HepG2 (cell line): ENCODE results near the gene NSMF. TPM values are rescaled to one million over a fixed set of nuclear protein-coding genes. Genes with fewer than 3 reads are reported as not detected.

Source experiments
- AGO1 ChIP-seq: fragments of 200-400 bp; formaldehyde crosslinking; IDR thresholded peaks from 2 replicates; pipeline ENCODE4 v1.6.1; 2017; ENCODE audit warnings: mild to moderate bottlenecking, low read depth, low read length, moderate library complexity; ENCODE audit not compliant: poor library complexity, severe bottlenecking
- ATAD3A ChIP-seq: sonication (generic); formaldehyde crosslinking; IDR thresholded peaks from 2 replicates; pipeline ENCODE4 v1.4.0; 2020; ENCODE audit warnings: missing genetic modification reagents
- EP300 ChIP-seq, 3 experiments: sonication (generic) in 1 of 3; formaldehyde crosslinking in 1 of 3; IDR thresholded peaks; 2 replicates each; pipeline versions ENCODE4 v1.5.1 to v1.6.1; 2011 to 2020; ENCODE audit warnings: low read depth in 2 of 3, low read length in 2 of 3, borderline replicate concordance in 1 of 3, improper control_type of control experiment in 1 of 3, mild to moderate bottlenecking in 1 of 3, missing genetic modification reagents in 1 of 3, moderate library complexity in 1 of 3
- FOXM1 ChIP-seq: sonication (generic); formaldehyde crosslinking; IDR thresholded peaks from 2 replicates; pipeline ENCODE4 v1.5.0; 2020; ENCODE audit warnings: missing genetic modification reagents
- KDM2A ChIP-seq: sonication (generic); formaldehyde crosslinking; IDR thresholded peaks from 2 replicates; pipeline ENCODE4 v1.4.0; 2020; ENCODE audit warnings: low read depth, missing genetic modification reagents, borderline replicate concordance
- MYC ChIP-seq: sonication (generic); formaldehyde crosslinking; IDR thresholded peaks from 2 replicates; pipeline ENCODE4 v1.9.0; 2021; ENCODE audit warnings: missing genetic modification reagents, borderline replicate concordance
- MYNN ChIP-seq: sonication (generic); formaldehyde crosslinking; IDR thresholded peaks from 2 replicates; pipeline ENCODE4 v1.4.0; 2020; ENCODE audit warnings: mild to moderate bottlenecking, low read depth, missing genetic modification reagents
- RELA ChIP-seq: sonication (generic); formaldehyde crosslinking; IDR thresholded peaks from 2 replicates; pipeline ENCODE4 v1.4.0; 2020; ENCODE audit warnings: missing genetic modification reagents
- SOX13 ChIP-seq, 3 experiments: fragments of 450-650 bp in 1 of 3; sonication (generic) in 1 of 3; formaldehyde crosslinking in 1 of 3; IDR thresholded peaks in 2 of 3; conservative IDR thresholded peaks in 1 of 3; 2 replicates each; pipeline versions ENCODE4 v1.5.0 to v1.6.1; 2016 to 2020; ENCODE audit warnings: antibody characterized with exemption in 1 of 3, mild to moderate bottlenecking in 1 of 3, missing compliant biosample characterization in 1 of 3, missing genetic modification reagents in 1 of 3, moderate library complexity in 1 of 3
- SUZ12 ChIP-seq: fragments of 150-350 bp; IDR thresholded peaks from 2 replicates; pipeline ENCODE4 v1.6.1; 2014; ENCODE audit warnings: low read depth, low read length
- ZBTB1 ChIP-seq: sonication (generic); formaldehyde crosslinking; IDR thresholded peaks from 2 replicates; pipeline ENCODE4 v1.4.0; 2020; ENCODE audit warnings: missing genetic modification reagents, borderline replicate concordance
- ZMYM3 ChIP-seq: sonication (generic); formaldehyde crosslinking; IDR thresholded peaks from 2 replicates; pipeline ENCODE4 v1.5.1; 2020; ENCODE audit warnings: mild to moderate bottlenecking, missing genetic modification reagents
- ZNF205 ChIP-seq: IDR thresholded peaks from 2 replicates; pipeline ENCODE4 v1.6.1; 2018; ENCODE audit warnings: missing biosample characterization, missing genetic modification reagents
- ZNF510 ChIP-seq: sonication (generic); formaldehyde crosslinking; IDR thresholded peaks from 2 replicates; pipeline ENCODE4 v1.4.0; 2020; ENCODE audit warnings: low read depth, mild to moderate bottlenecking, missing genetic modification reagents
- ZNF563 ChIP-seq: sonication (generic); formaldehyde crosslinking; IDR thresholded peaks from 2 replicates; pipeline ENCODE4 v1.8.0; 2022; ENCODE audit warnings: mild to moderate bottlenecking, moderate library complexity, missing genetic modification reagents
- ZNF746 ChIP-seq: sonication (generic); formaldehyde crosslinking; IDR thresholded peaks from 2 replicates; pipeline ENCODE4 v1.8.0; 2022; ENCODE audit warnings: mild to moderate bottlenecking, missing genetic modification reagents
- polyA plus RNA-seq, 8 experiments: library from polyadenylated mRNA; depleted of rRNA in 3 of 8; stranded (reverse) in 7 of 8; unstranded in 1 of 8; fragments of >200 nt; fragmentation: Illumina TruSeq in 4 of 8; extraction: Trizol in 4 of 8; gene quantifications; 2 replicates each; pipeline versions ENCODE4 v1.2.1 to v1.2.3, GENCODE V29; 2011 to 2016; ENCODE audit warnings: low read depth in 4 of 8, missing spikeins in 1 of 8, mixed read lengths in 1 of 8; ENCODE audit not compliant: insufficient read depth in 1 of 8
- total RNA-seq, 5 experiments: library from RNA; depleted of rRNA; stranded (reverse); fragments of >200 nt; fragmentation: Illumina TruSeq; extraction: Trizol; gene quantifications; 2 replicates each; pipeline ENCODE4 v1.2.3, GENCODE V29; 2016; ENCODE audit warnings: low read depth in 1 of 5
- TF ChIP-seq, protein P1 (sequence below): IDR thresholded peaks from 2 replicates; pipeline ENCODE4 v1.6.1; 2016; ENCODE audit warnings: low read depth, borderline replicate concordance
- TF ChIP-seq, protein P2 (sequence below): sonication (generic); formaldehyde crosslinking; IDR thresholded peaks from 2 replicates; pipeline ENCODE4 v1.8.0; 2022; ENCODE audit warnings: missing genetic modification reagents, mild to moderate bottlenecking, moderate library complexity, borderline replicate concordance
- TF ChIP-seq, protein P3 (sequence below): sonication (generic); formaldehyde crosslinking; IDR thresholded peaks from 2 replicates; pipeline ENCODE4 v1.8.1; 2023; ENCODE audit warnings: mild to moderate bottlenecking, missing genetic modification reagents
- TF ChIP-seq, protein P4 (sequence below): sonication (generic); formaldehyde crosslinking; IDR thresholded peaks from 2 replicates; pipeline ENCODE4 v1.4.0; 2020; ENCODE audit warnings: missing genetic modification reagents, borderline replicate concordance
- TF ChIP-seq, protein P5 (sequence below): IDR thresholded peaks from 2 replicates; pipeline ENCODE4 v1.6.1; 2012; ENCODE audit warnings: low read depth, low read length, improper control_type of control experiment

The NSMF gene
- total and polyA plus RNA-seq, 2 of the 13 experiments (the other 11 are each of a cell fraction or from before 2014, with no cell fraction given) = 44.3 to 183 TPM

DNA sequence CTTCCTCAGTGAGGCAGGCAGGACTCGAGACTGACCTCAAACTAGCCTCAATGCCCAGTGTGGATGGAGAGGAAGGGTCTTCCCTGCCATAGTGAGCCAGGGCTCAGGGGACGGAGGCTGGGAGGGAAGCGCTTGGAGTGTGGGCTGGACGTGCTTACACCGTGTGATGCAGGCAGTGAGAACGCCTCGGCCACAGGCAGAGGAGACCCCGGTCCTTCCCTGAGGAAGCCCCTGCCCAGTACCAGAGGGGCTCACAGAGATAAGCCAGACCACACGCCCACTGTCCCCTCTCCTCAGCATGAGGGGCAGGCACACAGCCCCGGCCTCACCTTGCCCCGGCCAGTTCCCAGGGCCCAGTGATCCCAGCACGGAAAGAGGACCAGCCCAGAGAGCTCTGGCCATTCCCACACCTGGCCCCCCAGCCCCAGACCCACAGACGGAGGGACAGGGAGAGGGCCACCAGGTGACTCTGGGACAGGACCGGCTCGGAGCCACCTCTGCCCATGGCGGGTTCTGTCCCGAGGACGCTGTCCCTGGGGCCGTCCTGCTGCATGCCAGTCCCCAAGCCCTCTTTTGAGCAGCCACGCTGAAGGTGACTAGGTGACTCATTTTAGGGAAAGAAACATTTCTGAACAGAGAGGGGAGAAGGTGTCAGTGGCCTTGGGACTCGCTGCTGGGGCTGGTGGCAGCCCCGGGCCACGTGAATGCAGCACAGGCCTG is 6.0 kb upstream of the NSMF start (continued):
- TF ChIP-seq RELA (CRISPR knock-in tag) = no peak
- TF ChIP-seq, protein P1, sequence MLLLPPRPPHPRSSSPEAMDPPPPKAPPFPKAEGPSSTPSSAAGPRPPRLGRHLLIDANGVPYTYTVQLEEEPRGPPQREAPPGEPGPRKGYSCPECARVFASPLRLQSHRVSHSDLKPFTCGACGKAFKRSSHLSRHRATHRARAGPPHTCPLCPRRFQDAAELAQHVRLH = no peak
- TF ChIP-seq, protein P2, sequence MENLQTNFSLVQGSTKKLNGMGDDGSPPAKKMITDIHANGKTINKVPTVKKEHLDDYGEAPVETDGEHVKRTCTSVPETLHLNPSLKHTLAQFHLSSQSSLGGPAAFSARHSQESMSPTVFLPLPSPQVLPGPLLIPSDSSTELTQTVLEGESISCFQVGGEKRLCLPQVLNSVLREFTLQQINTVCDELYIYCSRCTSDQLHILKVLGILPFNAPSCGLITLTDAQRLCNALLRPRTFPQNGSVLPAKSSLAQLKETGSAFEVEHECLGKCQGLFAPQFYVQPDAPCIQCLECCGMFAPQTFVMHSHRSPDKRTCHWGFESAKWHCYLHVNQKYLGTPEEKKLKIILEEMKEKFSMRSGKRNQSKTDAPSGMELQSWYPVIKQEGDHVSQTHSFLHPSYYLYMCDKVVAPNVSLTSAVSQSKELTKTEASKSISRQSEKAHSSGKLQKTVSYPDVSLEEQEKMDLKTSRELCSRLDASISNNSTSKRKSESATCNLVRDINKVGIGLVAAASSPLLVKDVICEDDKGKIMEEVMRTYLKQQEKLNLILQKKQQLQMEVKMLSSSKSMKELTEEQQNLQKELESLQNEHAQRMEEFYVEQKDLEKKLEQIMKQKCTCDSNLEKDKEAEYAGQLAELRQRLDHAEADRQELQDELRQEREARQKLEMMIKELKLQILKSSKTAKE = no peak
- no peak for TF ChIP-seq ZNF510 (CRISPR knock-in tag)
- TF ChIP-seq MYC = peak; percentile 58; the same call in 1 of the 2 replicates
- no peak for TF ChIP-seq KDM2A (CRISPR knock-in tag)
- no peak for TF ChIP-seq ZNF563 (CRISPR knock-in tag)
- no peak for TF ChIP-seq SOX13 (IDR thresholded peaks at IDR 0.05)
- TF ChIP-seq SOX13 (CRISPR knock-in tag; conservative IDR thresholded peaks at IDR 0.05 in 1 of 2, IDR thresholded peaks at IDR 0.05 in 1 of 2) = no peak
- TF ChIP-seq ZNF205 (CRISPR knock-in tag) = no peak
- TF ChIP-seq ZBTB1 (CRISPR knock-in tag) = no peak
- no peak for TF ChIP-seq MYNN
- TF ChIP-seq ZMYM3 (CRISPR knock-in tag) = no peak
- no peak for TF ChIP-seq AGO1
- no peak for TF ChIP-seq SUZ12
- TF ChIP-seq, protein P3, sequence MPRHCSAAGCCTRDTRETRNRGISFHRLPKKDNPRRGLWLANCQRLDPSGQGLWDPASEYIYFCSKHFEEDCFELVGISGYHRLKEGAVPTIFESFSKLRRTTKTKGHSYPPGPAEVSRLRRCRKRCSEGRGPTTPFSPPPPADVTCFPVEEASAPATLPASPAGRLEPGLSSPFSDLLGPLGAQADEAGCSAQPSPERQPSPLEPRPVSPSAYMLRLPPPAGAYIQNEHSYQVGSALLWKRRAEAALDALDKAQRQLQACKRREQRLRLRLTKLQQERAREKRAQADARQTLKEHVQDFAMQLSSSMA (CRISPR knock-in tag) = no peak
- TF ChIP-seq, protein P4, sequence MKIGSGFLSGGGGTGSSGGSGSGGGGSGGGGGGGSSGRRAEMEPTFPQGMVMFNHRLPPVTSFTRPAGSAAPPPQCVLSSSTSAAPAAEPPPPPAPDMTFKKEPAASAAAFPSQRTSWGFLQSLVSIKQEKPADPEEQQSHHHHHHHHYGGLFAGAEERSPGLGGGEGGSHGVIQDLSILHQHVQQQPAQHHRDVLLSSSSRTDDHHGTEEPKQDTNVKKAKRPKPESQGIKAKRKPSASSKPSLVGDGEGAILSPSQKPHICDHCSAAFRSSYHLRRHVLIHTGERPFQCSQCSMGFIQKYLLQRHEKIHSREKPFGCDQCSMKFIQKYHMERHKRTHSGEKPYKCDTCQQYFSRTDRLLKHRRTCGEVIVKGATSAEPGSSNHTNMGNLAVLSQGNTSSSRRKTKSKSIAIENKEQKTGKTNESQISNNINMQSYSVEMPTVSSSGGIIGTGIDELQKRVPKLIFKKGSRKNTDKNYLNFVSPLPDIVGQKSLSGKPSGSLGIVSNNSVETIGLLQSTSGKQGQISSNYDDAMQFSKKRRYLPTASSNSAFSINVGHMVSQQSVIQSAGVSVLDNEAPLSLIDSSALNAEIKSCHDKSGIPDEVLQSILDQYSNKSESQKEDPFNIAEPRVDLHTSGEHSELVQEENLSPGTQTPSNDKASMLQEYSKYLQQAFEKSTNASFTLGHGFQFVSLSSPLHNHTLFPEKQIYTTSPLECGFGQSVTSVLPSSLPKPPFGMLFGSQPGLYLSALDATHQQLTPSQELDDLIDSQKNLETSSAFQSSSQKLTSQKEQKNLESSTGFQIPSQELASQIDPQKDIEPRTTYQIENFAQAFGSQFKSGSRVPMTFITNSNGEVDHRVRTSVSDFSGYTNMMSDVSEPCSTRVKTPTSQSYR (CRISPR knock-in tag) = no peak
- no peak for TF ChIP-seq EP300 (IDR thresholded peaks at IDR 0.05; ENCODE audit: low read depth in 2 of 2, low read length in 2 of 2)
- TF ChIP-seq EP300 (CRISPR knock-in tag; IDR thresholded peaks at IDR 0.05; ENCODE audit: borderline replicate concordance) = no peak
- TF ChIP-seq ZNF746 (CRISPR knock-in tag) = no peak
- no peak for TF ChIP-seq ATAD3A
- no peak for TF ChIP-seq FOXM1 (CRISPR knock-in tag)
- TF ChIP-seq, protein P5, sequence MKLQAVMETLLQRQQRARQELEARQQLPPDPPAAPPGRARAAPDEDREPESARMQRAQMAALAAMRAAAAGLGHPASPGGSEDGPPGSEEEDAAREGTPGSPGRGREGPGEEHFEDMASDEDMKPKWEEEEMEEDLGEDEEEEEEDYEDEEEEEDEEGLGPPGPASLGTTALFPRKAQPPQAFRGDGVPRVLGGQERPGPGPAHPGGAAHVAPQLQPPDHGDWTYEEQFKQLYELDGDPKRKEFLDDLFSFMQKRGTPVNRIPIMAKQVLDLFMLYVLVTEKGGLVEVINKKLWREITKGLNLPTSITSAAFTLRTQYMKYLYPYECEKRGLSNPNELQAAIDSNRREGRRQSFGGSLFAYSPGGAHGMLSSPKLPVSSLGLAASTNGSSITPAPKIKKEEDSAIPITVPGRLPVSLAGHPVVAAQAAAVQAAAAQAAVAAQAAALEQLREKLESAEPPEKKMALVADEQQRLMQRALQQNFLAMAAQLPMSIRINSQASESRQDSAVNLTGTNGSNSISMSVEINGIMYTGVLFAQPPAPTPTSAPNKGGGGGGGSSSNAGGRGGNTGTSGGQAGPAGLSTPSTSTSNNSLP = no peak
